ENCODE results near the gene BRK1. TPM values are rescaled to one million over a fixed set of nuclear protein-coding genes. Genes with fewer than 3 reads are reported as not detected.

The BRK1 gene
- total and polyA plus RNA-seq, 2 experiments from 2014 or later = 112 to 186 TPM

Other genes starting within 250 kb of the BRK1 start
- 16.6 and 20.4 TPM in 2 replicates for gene CIDEC, start 235.4 kb upstream of the BRK1 start, total RNA-seq
- gene CIDEC, start 235.4 kb upstream of the BRK1 start, polyA plus RNA-seq = 28.7 and 37.3 TPM in 2 replicates
- 61.4 and 73.8 TPM in 2 replicates for gene JAGN1, start 225.1 kb upstream of the BRK1 start, total RNA-seq
- 70.2 and 83.5 TPM in 2 replicates for gene JAGN1, start 225.1 kb upstream of the BRK1 start, polyA plus RNA-seq
- gene IL17RE, start 212.8 kb upstream of the BRK1 start, total RNA-seq = 9.1 and 10.2 TPM in 2 replicates
- gene IL17RE, start 212.8 kb upstream of the BRK1 start, polyA plus RNA-seq = 6.3 and 6.8 TPM in 2 replicates
- gene IL17RC, start 198.6 kb upstream of the BRK1 start, total RNA-seq = 27.3 and 39.4 TPM in 2 replicates
- 47.8 and 48.5 TPM in 2 replicates for gene IL17RC, start 198.6 kb upstream of the BRK1 start, polyA plus RNA-seq
- 40.5 and 43.9 TPM in 2 replicates for gene CRELD1, start 181.8 kb upstream of the BRK1 start, total RNA-seq
- 82.9 and 83.6 TPM in 2 replicates for gene CRELD1, start 181.8 kb upstream of the BRK1 start, polyA plus RNA-seq
- gene PRRT3, start 163.3 kb upstream of the BRK1 start, total RNA-seq = 1.1 and 2.5 TPM in 2 replicates
- gene PRRT3, start 163.3 kb upstream of the BRK1 start, polyA plus RNA-seq = 2.0 and 4.0 TPM in 2 replicates
- gene EMC3, start 128.8 kb upstream of the BRK1 start, total RNA-seq = 116 and 133 TPM in 2 replicates
- 147 and 151 TPM in 2 replicates for gene EMC3, start 128.8 kb upstream of the BRK1 start, polyA plus RNA-seq
- gene FANCD2, start 89.2 kb upstream of the BRK1 start, total RNA-seq = 7.3 and 8.8 TPM in 2 replicates
- gene FANCD2, start 89.2 kb upstream of the BRK1 start, polyA plus RNA-seq = 4.4 and 5.3 TPM in 2 replicates
- gene FANCD2OS, start 7.4 kb upstream of the BRK1 start, total RNA-seq = not detected in 2 replicates
- not detected in 2 replicates for gene FANCD2OS, start 7.4 kb upstream of the BRK1 start, polyA plus RNA-seq
- gene VHL, start 26.1 kb downstream of the BRK1 start, total RNA-seq = 54.3 and 57.9 TPM in 2 replicates
- gene VHL, start 26.1 kb downstream of the BRK1 start, polyA plus RNA-seq = 21.8 and 32.1 TPM in 2 replicates
- 3.7 and 4.0 TPM in 2 replicates for gene IRAK2, start 49.2 kb downstream of the BRK1 start, total RNA-seq
- gene IRAK2, start 49.2 kb downstream of the BRK1 start, polyA plus RNA-seq = 2.3 and 2.5 TPM in 2 replicates
- gene TATDN2, start 132.8 kb downstream of the BRK1 start, total RNA-seq = 22.6 and 24.5 TPM in 2 replicates
- gene TATDN2, start 132.8 kb downstream of the BRK1 start, polyA plus RNA-seq = 6.5 and 9.3 TPM in 2 replicates
- gene GHRL, start 177.3 kb downstream of the BRK1 start, total RNA-seq = 12.4 and 14.0 TPM in 2 replicates
- gene GHRL, start 177.3 kb downstream of the BRK1 start, polyA plus RNA-seq = 11.3 and 12.0 TPM in 2 replicates
- gene SEC13, start 205.4 kb downstream of the BRK1 start, total RNA-seq = 159 and 187 TPM in 2 replicates
- 310 and 317 TPM in 2 replicates for gene SEC13, start 205.4 kb downstream of the BRK1 start, polyA plus RNA-seq

All from hepatocyte (in vitro differentiated cells).